Testis (tissue), 2 donors: ENCODE results near the gene GRK1.

Experiments used
- POLR2A ChIP-seq: fragments of 450-650 bp; IDR thresholded peaks from one replicate; pipeline ENCODE4 v1.6.1; 2017; ENCODE audit warnings: antibody characterized with exemption, mild to moderate bottlenecking, moderate library complexity
- TF ChIP-seq, protein P1 (sequence below), 3 experiments: fragments of 450-650 bp in 2 of 3; fragments of 200-600 bp in 1 of 3; sonication (generic) in 1 of 3; IDR thresholded peaks; one replicate each; pipeline ENCODE4 v1.5.1; 2016 to 2019; ENCODE audit warnings: antibody characterized with exemption in 3 of 3, mild to moderate bottlenecking in 2 of 3, moderate library complexity in 1 of 3

GRCh38 chr13:113742445-113743120 lies 75.6 kb downstream of the GRK1 start:
- TF ChIP-seq, protein P1, sequence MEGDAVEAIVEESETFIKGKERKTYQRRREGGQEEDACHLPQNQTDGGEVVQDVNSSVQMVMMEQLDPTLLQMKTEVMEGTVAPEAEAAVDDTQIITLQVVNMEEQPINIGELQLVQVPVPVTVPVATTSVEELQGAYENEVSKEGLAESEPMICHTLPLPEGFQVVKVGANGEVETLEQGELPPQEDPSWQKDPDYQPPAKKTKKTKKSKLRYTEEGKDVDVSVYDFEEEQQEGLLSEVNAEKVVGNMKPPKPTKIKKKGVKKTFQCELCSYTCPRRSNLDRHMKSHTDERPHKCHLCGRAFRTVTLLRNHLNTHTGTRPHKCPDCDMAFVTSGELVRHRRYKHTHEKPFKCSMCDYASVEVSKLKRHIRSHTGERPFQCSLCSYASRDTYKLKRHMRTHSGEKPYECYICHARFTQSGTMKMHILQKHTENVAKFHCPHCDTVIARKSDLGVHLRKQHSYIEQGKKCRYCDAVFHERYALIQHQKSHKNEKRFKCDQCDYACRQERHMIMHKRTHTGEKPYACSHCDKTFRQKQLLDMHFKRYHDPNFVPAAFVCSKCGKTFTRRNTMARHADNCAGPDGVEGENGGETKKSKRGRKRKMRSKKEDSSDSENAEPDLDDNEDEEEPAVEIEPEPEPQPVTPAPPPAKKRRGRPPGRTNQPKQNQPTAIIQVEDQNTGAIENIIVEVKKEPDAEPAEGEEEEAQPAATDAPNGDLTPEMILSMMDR (IDR thresholded peaks at IDR 0.05) = no peak
- no peak for TF ChIP-seq POLR2A
